Uterus (tissue), 4 donors: Measurements from ENCODE around the gene TRNT1. TPM values are rescaled to one million over a fixed set of nuclear protein-coding genes. Genes with fewer than 3 reads are reported as not detected.

Experiments used
- DNase-seq, 2 donors: peaks; one replicate each; pipeline ENCODE4 v3.0.0-alpha.2; 2019 to 2020
- H3K27ac ChIP-seq, 2 donors: fragments of 200-600 bp; sonication (generic); 1 replicate in 1 of 2; 2 replicates in 1 of 2; pipeline ENCODE4 v1.5.1; 2016 to 2018
- H3K27me3 ChIP-seq, 2 donors: fragments of 200-600 bp; sonication (generic); one replicate each; pipeline ENCODE4 v1.5.1; 2018 to 2019; ENCODE audit warnings: control low read depth in 1 of 2
- H3K36me3 ChIP-seq, 2 donors: fragments of 200-600 bp; sonication (generic); one replicate each; pipeline ENCODE4 v1.5.1; 2019; ENCODE audit warnings: control low read depth in 1 of 2
- H3K4me1 ChIP-seq, 2 donors: fragments of 200-600 bp; sonication (generic); one replicate each; pipeline ENCODE4 v1.5.1; 2018 to 2019; ENCODE audit warnings: control low read depth in 1 of 2
- H3K4me3 ChIP-seq, 2 donors: fragments of 200-600 bp; sonication (generic); 1 replicate in 1 of 2; 2 replicates in 1 of 2; pipeline ENCODE4 v1.5.1; 2018 to 2019; ENCODE audit warnings: mild to moderate bottlenecking in 1 of 2
- H3K9me3 ChIP-seq, 2 donors: fragments of 200-600 bp; sonication (generic); one replicate each; pipeline ENCODE4 v1.5.1; 2019; ENCODE audit warnings: control low read depth in 1 of 2
- CTCF ChIP-seq, 4 experiments: fragments of 200-600 bp in 2 of 4; fragments of 450-650 bp in 2 of 4; sonication (generic) in 2 of 4; IDR thresholded peaks; one replicate each; pipeline ENCODE4 v1.5.1; 2016 to 2019; ENCODE audit warnings: antibody characterized with exemption in 4 of 4, mild to moderate bottlenecking in 2 of 4, moderate library complexity in 1 of 4
- POLR2A ChIP-seq, 2 donors: fragments of 450-650 bp; IDR thresholded peaks; one replicate each; pipeline ENCODE4 v1.6.1; 2016; ENCODE audit warnings: antibody characterized with exemption in 2 of 2, mild to moderate bottlenecking in 1 of 2, moderate library complexity in 1 of 2
- intact Hi-C: fragments of 100-400 bp; cut with DNase I; formaldehyde crosslinking; loops from one replicate; pipeline ENCODE4 v1.15.1; 2023; ENCODE audit warnings: low total_unique reads
- total RNA-seq, 4 donors: library from RNA; depleted of rRNA in 3 of 4; stranded (reverse); fragments of >200 nt in 3 of 4; gene quantifications; one replicate each; pipeline versions ENCODE4 v1.1.0 to v1.2.4, GENCODE V29; 2014 to 2023
- donor health status: DM: yes; HTN: yes; CAD: no.

TRNT1 gene
- total RNA-seq, 4 donors from 2014 or later = 12.9 to 38.5 (median 22.8) TPM

GRCh38 chr3:3110749-3111361 lies 15.9 kb upstream of the TRNT1 start:
- H3K4me1 ChIP-seq = no peaks in the 10 kb centered on the region
- no peak overlapping the region for H3K27ac ChIP-seq
- no peaks in the 10 kb centered on the region for H3K36me3 ChIP-seq
- H3K4me3 ChIP-seq = no peak overlapping the region
- no peak for DNase-seq
- TF ChIP-seq POLR2A (IDR thresholded peaks at IDR 0.05) (no peak), CTCF (IDR thresholded peaks at IDR 0.05) (no peak)
- no peaks in the 10 kb centered on the region for H3K9me3 ChIP-seq
- intact Hi-C loops = no loop called here
- H3K27me3 ChIP-seq = no peaks in the 10 kb centered on the region

DNA sequence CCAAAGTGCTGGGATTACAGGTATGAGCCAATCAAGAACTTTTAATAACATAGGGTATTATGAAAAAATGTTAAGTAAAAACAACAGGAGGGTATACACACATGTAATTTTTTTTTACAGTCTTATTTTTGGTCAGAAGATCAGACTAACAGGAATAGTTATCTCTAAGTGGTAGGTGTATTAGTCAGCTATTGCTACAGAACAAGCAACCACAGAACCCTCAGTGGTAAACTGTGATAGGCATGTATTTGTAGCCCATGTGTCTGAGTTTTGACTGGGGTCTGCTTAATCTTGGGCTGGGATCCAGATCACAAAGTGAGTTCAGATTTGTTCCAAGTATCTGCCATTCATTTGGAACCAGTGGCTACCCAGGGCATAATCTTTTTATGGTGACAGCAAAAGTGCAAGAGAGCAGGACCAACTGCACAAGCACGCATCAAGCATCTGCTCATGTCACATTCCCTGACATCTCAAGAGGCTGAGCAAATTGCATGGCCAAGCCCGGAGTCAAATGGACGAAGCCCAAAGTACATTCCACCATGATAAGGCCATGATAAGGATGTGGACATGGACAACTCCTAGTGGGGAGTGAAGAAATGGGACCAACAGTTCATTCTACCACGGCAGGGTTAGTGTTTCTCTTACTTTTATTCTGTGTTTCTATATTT lies 13.6 kb upstream of the TRNT1 start:
- no peaks in the 10 kb centered on the region for H3K4me1 ChIP-seq
- intact Hi-C loops = no loop called here
- DNase-seq = no peak
- no peak overlapping the region for H3K4me3 ChIP-seq
- no peaks in the 10 kb centered on the region for H3K27me3 ChIP-seq
- no peaks in the 10 kb centered on the region for H3K36me3 ChIP-seq
- H3K9me3 ChIP-seq = no peaks in the 10 kb centered on the region
- H3K27ac ChIP-seq = no peak overlapping the region
- TF ChIP-seq CTCF (IDR thresholded peaks at IDR 0.05) = no peak
- TF ChIP-seq POLR2A (IDR thresholded peaks at IDR 0.05) = no peak

GRCh38 chr3:3117651-3118050 lies 9.1 kb upstream of the TRNT1 start:
- Histone ChIP-seq H3K9me3 (no peaks in the 10 kb centered on the region), H3K4me3 (no peak overlapping the region), H3K27me3 (no peaks in the 10 kb centered on the region), H3K27ac (no peak overlapping the region), H3K36me3 (no peaks in the 10 kb centered on the region), H3K4me1 (no peaks in the 10 kb centered on the region)
- no peak for DNase-seq
- intact Hi-C loops = no loop called here
- no peak for TF ChIP-seq CTCF (IDR thresholded peaks at IDR 0.05)
- TF ChIP-seq POLR2A (IDR thresholded peaks at IDR 0.05) = no peak

DNA sequence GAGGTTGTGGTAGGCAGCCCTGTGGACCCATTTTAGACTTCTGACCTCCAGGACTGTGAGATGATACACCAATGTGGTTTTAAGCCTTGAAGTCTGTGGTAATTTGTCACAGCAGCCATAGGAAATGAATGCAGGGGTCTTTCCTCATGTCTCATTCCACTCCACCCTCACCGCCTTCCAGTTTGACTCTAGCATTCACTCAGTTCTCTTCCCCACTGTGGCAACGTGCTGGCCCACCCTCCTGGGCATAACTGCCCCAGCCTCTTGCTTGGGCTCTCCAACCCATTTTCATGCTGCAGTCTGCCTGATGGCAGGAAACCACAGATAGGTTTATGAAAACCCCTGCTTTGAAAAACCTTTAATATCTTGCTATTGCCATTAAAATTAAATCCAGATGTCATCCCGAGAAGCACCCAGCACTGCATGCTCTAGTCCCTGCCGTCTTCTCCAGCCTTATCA lies 7.3 kb upstream of the TRNT1 start:
- Histone ChIP-seq H3K36me3 (no peaks in the 10 kb centered on the region), H3K4me1 (no peaks in the 10 kb centered on the region), H3K9me3 (no peaks in the 10 kb centered on the region), H3K27ac (no peak overlapping the region), H3K4me3 (no peak overlapping the region), H3K27me3 (no peaks in the 10 kb centered on the region)
- intact Hi-C loops = no loop called here
- TF ChIP-seq CTCF (IDR thresholded peaks at IDR 0.05) (no peak), POLR2A (IDR thresholded peaks at IDR 0.05) (no peak)
- no peak for DNase-seq

DNA sequence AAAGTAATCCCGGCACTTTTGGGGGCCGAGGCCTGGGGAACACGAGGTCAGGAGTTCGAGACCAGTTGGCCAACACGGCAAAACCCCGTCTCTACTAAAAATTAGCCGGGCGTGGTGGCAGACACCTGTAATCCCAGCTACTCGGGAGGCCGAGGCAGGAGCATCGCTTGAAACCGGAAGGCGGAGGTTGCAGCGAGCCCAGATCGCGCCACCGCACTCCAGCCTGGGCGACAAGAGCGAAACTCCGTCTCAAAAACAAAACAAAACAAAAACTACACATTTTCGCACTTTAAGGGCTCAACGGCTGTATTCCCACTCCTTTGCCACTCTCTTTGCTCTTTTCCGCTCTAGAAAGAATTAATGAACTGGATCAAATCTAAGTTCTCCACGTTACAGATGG lies 763 bp upstream of the TRNT1 start:
- Histone ChIP-seq H3K4me3 (peak overlapping the region; percentile 58 to 61), H3K27me3 (no peaks in the 10 kb centered on the region), H3K9me3 (no peaks in the 10 kb centered on the region), H3K27ac (peak overlapping the region; percentile 86 to 87), H3K36me3 (no peaks in the 10 kb centered on the region), H3K4me1 (no peaks in the 10 kb centered on the region)
- intact Hi-C loops = no loop called here
- no peak for TF ChIP-seq POLR2A (IDR thresholded peaks at IDR 0.05)
- no peak for TF ChIP-seq CTCF (IDR thresholded peaks at IDR 0.05)
- DNase-seq = no peak
